Panc1 (cell line): Measurements from ENCODE around the gene OSBPL9. TPM values are rescaled to one million over a fixed set of nuclear protein-coding genes. Genes with fewer than 3 reads are reported as not detected.

Source experiments
- ATAC-seq: fragments of 200-7000 bp; cut with Tn5 transposase; 2 replicates; pipeline ENCODE4 v1.9.1; 2020; ENCODE audit warnings: mild to moderate bottlenecking, moderate library complexity
- BruUV-seq: library from RNA; stranded (reverse); fragments of 400-500 nt; replicated peaks from 2 replicates; lab custom pipeline; 2021; lab: Mats Ljungman, UMichigan
- CTCF ChIA-PET: fragments of 300-600 bp; sonication (Branson Sonifier 250); formaldehyde crosslinking; loops from one replicate; lab custom pipeline; 2022; ENCODE audit warnings: antibody characterized with exemption; lab: Charles Lee
- POLR2A ChIA-PET: fragments of 300-600 bp; sonication (Branson Sonifier 250); formaldehyde crosslinking; loops from one replicate; lab custom pipeline; 2022; ENCODE audit warnings: antibody characterized with exemption; lab: Charles Lee
- DNase-seq: peaks from one replicate; pipeline ENCODE4 v3.0.0-alpha.2; 2010; ENCODE audit warnings: low read depth, low spot score
- H3K27ac ChIP-seq: 2 replicates; pipeline ENCODE4 v1.5.1; 2011; ENCODE audit warnings: mild to moderate bottlenecking, low read length, inconsistent platforms
- H3K27me3 ChIP-seq: fragments of 200-500 bp; sonication (Bioruptor generic); 2 replicates; pipeline ENCODE4 v1.6.0; 2014; ENCODE audit warnings: low read length, inconsistent platforms; ENCODE audit not compliant: control insufficient read depth, insufficient read depth
- H3K36me3 ChIP-seq: fragments of 200-500 bp; sonication (Bioruptor generic); 2 replicates; pipeline ENCODE4 v1.5.1; 2014; ENCODE audit warnings: inconsistent platforms, mild to moderate bottlenecking, low read length, moderate library complexity; ENCODE audit not compliant: control insufficient read depth, insufficient read depth
- H3K4me1 ChIP-seq: 2 replicates; pipeline ENCODE4 v1.5.1; 2011; ENCODE audit warnings: inconsistent platforms, mild to moderate bottlenecking, low read length, moderate library complexity; ENCODE audit not compliant: control insufficient read depth, insufficient read depth
- H3K4me3 ChIP-seq, 2 experiments: 2 replicates each; pipeline ENCODE4 v1.5.1; 2011 to 2012; ENCODE audit warnings: low read depth in 2 of 2, low read length in 2 of 2, mild to moderate bottlenecking in 2 of 2, inconsistent platforms in 1 of 2, moderate library complexity in 1 of 2
- H3K9me3 ChIP-seq: fragments of 200-500 bp; sonication (Bioruptor generic); 2 replicates; pipeline ENCODE4 v1.5.1; 2014; ENCODE audit warnings: low read depth, mild to moderate bottlenecking, inconsistent platforms, low read length, moderate library complexity; ENCODE audit not compliant: control insufficient read depth, insufficient read depth
- CTCF ChIP-seq: fragments of 450-650 bp; IDR thresholded peaks from 2 replicates; pipeline ENCODE4 v1.5.1; 2017; ENCODE audit warnings: mild to moderate bottlenecking
- POLR2AphosphoS5 ChIP-seq: IDR thresholded peaks from 2 replicates; pipeline ENCODE4 v1.6.1; 2012; ENCODE audit warnings: mild to moderate bottlenecking, low read depth, low read length, moderate library complexity
- REST ChIP-seq, 2 experiments: IDR thresholded peaks; 2 replicates each; pipeline ENCODE4 v1.6.1; 2011 to 2012; ENCODE audit warnings: low read depth in 2 of 2, control low read depth in 1 of 2, low read length in 1 of 2, mild to moderate bottlenecking in 1 of 2, moderate library complexity in 1 of 2; ENCODE audit not compliant: insufficient read depth in 1 of 2
- SIN3A ChIP-seq: IDR thresholded peaks from 2 replicates; pipeline ENCODE4 v1.6.1; 2012; ENCODE audit warnings: low read depth, mild to moderate bottlenecking, low read length, moderate library complexity, borderline replicate concordance; ENCODE audit not compliant: insufficient read depth
- TCF7L2 ChIP-seq: IDR thresholded peaks from 2 replicates; pipeline ENCODE4 v1.6.1; 2011; ENCODE audit warnings: mild to moderate bottlenecking, low read depth, low read length, inconsistent platforms
- in situ Hi-C: cut with HindIII; loops from 2 replicates; pipeline ENCODE4 v1.10.0; 2016; ENCODE audit warnings: low sequenced_read_pairs, low pct_unique_long_range_greater_than_20kb
- intact Hi-C: fragments of 100-400 bp; cut with micrococcal nuclease; formaldehyde crosslinking; loops from one replicate; pipeline ENCODE4 v1.10.0; 2022; ENCODE audit not compliant: unreplicated experiment
- total RNA-seq: library from RNA; stranded (reverse); gene quantifications from one replicate; pipeline ENCODE4 v1.2.1, GENCODE V29; 2021; ENCODE audit not compliant: unreplicated experiment

Gene OSBPL9
- total RNA-seq, 1 experiment from 2014 or later = 85.5 TPM

GRCh38 chr1:51663105-51663504, 46.2 kb downstream of the OSBPL9 start:
- TF ChIP-seq POLR2AphosphoS5 (no peak), SIN3A (no peak), REST (IDR thresholded peaks at IDR 0.05; ENCODE audit: insufficient read depth in 1 of 2, low read depth in 2 of 2, low read length in 1 of 2) (no peak), CTCF (no peak), TCF7L2 (no peak)
- ChIA-PET POLR2A (no interaction called here), CTCF (no interaction called here)
- Histone ChIP-seq H3K9me3 (no peaks in the 10 kb centered on the region), H3K36me3 (no peaks in the 10 kb centered on the region), H3K4me1 (peaks cover 11% of the 10 kb centered on the region), H3K27ac (no peak overlapping the region), H3K4me3 (no peak overlapping the region), H3K27me3 (no peaks in the 10 kb centered on the region)
- ATAC-seq = no peak
- intact Hi-C loops (no loop called here), in situ Hi-C loops (no loop called here)
- no peak for DNase-seq
- BruUV-seq = no TSS peak

GRCh38 chr1:51663721-51664120, 46.8 kb downstream of the OSBPL9 start:
- BruUV-seq = no TSS peak
- no peak overlapping the region for H3K27ac ChIP-seq
- intact Hi-C loops = no loop called here
- H3K4me1 ChIP-seq = peaks cover 12% of the 10 kb centered on the region
- no peaks in the 10 kb centered on the region for H3K27me3 ChIP-seq
- in situ Hi-C loops = no loop called here
- no peaks in the 10 kb centered on the region for H3K9me3 ChIP-seq
- H3K4me3 ChIP-seq = no peak overlapping the region
- ATAC-seq = no peak
- no peak for DNase-seq
- POLR2A ChIA-PET = no interaction called here
- H3K36me3 ChIP-seq = no peaks in the 10 kb centered on the region
- CTCF ChIA-PET = no interaction called here
- TF ChIP-seq SIN3A (no peak), POLR2AphosphoS5 (no peak), TCF7L2 (no peak), REST (IDR thresholded peaks at IDR 0.05; ENCODE audit: insufficient read depth in 1 of 2, low read depth in 2 of 2, low read length in 1 of 2) (no peak), CTCF (no peak)
